Stimulated activated CD4-positive, alpha-beta T cell treated with anti-CD3 and anti-CD28 coated beads, Interleukin-15, amount 100 ng/mL, for 48 hours (primary cell): ENCODE data around the gene GAREM1.

ENCODE experiments used
- DNase-seq, 2 donors: peaks; one replicate each; pipeline ENCODE4 v3.0.0-alpha.2; 2020; ENCODE audit warnings: low read depth in 2 of 2

The GAREM1 gene

GRCh38 chr18:32459361-32460101 is 11.2 kb downstream of the GAREM1 start:
- no peak for DNase-seq

- no peak for DNase-seq
Observed at GRCh38 chr18:32455361-32455760, 15.3 kb downstream of the GAREM1 start.

GRCh38 chr18:32454593-32454992 is 16.1 kb downstream of the GAREM1 start:
- no peak for DNase-seq

GRCh38 chr18:32450874-32451273 is 19.8 kb downstream of the GAREM1 start:
- DNase-seq = no peak

GRCh38 chr18:32450026-32450691 is 20.5 kb downstream of the GAREM1 start:
- no peak for DNase-seq

GRCh38 chr18:32446780-32447179 is 23.9 kb downstream of the GAREM1 start:
- no peak for DNase-seq

- no peak for DNase-seq
Observed at GRCh38 chr18:32445846-32446245, 24.8 kb downstream of the GAREM1 start.

GRCh38 chr18:32443706-32444215 is 26.9 kb downstream of the GAREM1 start:
- no peak for DNase-seq

GRCh38 chr18:32443033-32443705 is 27.5 kb downstream of the GAREM1 start:
- DNase-seq = no peak

- DNase-seq = no peak
Observed at GRCh38 chr18:32442575-32442974, 28.1 kb downstream of the GAREM1 start.

- DNase-seq = no peak
Observed at GRCh38 chr18:32441533-32441932, 29.1 kb downstream of the GAREM1 start.

GRCh38 chr18:32440518-32440917 is 30.2 kb downstream of the GAREM1 start:
- DNase-seq = no peak

- no peak for DNase-seq
Observed at GRCh38 chr18:32439802-32440201, 30.9 kb downstream of the GAREM1 start.

- DNase-seq = no peak
Observed at GRCh38 chr18:32439241-32439640, 31.4 kb downstream of the GAREM1 start.

- DNase-seq = no peak
Observed at GRCh38 chr18:32438173-32438572, 32.5 kb downstream of the GAREM1 start.

- DNase-seq = no peak
Observed at GRCh38 chr18:32437100-32437834, 33.4 kb downstream of the GAREM1 start.

GRCh38 chr18:32435631-32436500 is 34.8 kb downstream of the GAREM1 start:
- no peak for DNase-seq

GRCh38 chr18:32431753-32432152 is 38.9 kb downstream of the GAREM1 start:
- no peak for DNase-seq

- DNase-seq = no peak
Observed at GRCh38 chr18:32429402-32429801, 41.3 kb downstream of the GAREM1 start.

- DNase-seq = no peak
Observed at GRCh38 chr18:32427084-32427900, 43.4 kb downstream of the GAREM1 start.
